Uterus (tissue), 2 donors: ENCODE data around the gene CDC42SE2.

Experiments used
- CTCF ChIP-seq, 4 experiments: fragments of 200-600 bp in 2 of 4; fragments of 450-650 bp in 2 of 4; sonication (generic) in 2 of 4; IDR thresholded peaks; one replicate each; pipeline ENCODE4 v1.5.1; 2016 to 2019; ENCODE audit warnings: antibody characterized with exemption in 4 of 4, mild to moderate bottlenecking in 2 of 4, moderate library complexity in 1 of 4
- POLR2A ChIP-seq, 2 donors: fragments of 450-650 bp; IDR thresholded peaks; one replicate each; pipeline ENCODE4 v1.6.1; 2016; ENCODE audit warnings: antibody characterized with exemption in 2 of 2, mild to moderate bottlenecking in 1 of 2, moderate library complexity in 1 of 2

DNA sequence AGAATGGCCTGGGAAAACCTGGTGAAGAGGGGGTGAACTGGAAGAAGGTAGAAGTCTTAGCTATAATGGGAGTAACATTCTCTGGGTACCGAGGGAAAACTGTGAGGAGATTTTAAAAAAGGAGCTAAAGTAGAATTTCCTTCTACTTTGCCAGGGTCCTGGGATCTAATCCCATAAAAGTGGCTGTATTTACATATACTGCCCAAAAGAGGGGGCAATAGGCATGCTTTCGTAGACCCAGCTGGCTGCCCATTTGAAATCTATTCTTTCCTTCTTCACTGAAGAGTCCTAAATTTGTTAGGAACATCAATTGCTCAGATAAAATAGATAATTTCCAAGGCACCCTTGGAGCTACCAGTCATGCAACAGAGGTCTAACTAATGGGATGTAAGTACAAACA lies 159.2 kb downstream of the CDC42SE2 start:
- peak in 2 of 4 experiments; percentile 28 to 34 for TF ChIP-seq CTCF (IDR thresholded peaks at IDR 0.05)
- TF ChIP-seq POLR2A (IDR thresholded peaks at IDR 0.05): no peak
